Esophagus squamous epithelium (tissue), 5 donors: ENCODE results near the gene SIGLEC12. TPM values are rescaled to one million over a fixed set of nuclear protein-coding genes. Genes with fewer than 3 reads are reported as not detected.
A peak's percentile ranks its signal among the peaks of the same experiment; 100 is the strongest.

Experiments
- DNase-seq: peaks from one replicate; lab custom pipeline; 2025; lab: John Stamatoyannopoulos, UW
- H3K27ac ChIP-seq, 4 donors: fragments of 200-600 bp; sonication (generic); one replicate each; pipeline ENCODE4 v1.5.1; 2016 to 2019; ENCODE audit warnings: mild to moderate bottlenecking in 1 of 4
- H3K27me3 ChIP-seq, 4 donors: fragments of 200-600 bp; sonication (generic); 1 replicate in 3 of 4; 2 replicates in 1 of 4; pipeline versions ENCODE4 v1.5.1 to v1.6.0; 2017 to 2021; ENCODE audit warnings: antibody characterized with exemption in 1 of 4
- H3K36me3 ChIP-seq, 3 donors: fragments of 200-600 bp; sonication (generic); one replicate each; pipeline ENCODE4 v1.5.1; 2016 to 2019
- H3K4me1 ChIP-seq, 3 donors: fragments of 200-600 bp; sonication (generic); one replicate each; pipeline ENCODE4 v1.5.1; 2017 to 2019
- H3K4me3 ChIP-seq, 4 donors: fragments of 200-600 bp; sonication (generic); 1 replicate in 3 of 4; 2 replicates in 1 of 4; pipeline ENCODE4 v1.5.1; 2016 to 2019; ENCODE audit warnings: mild to moderate bottlenecking in 2 of 4, moderate library complexity in 1 of 4
- H3K9me3 ChIP-seq, 3 donors: fragments of 200-600 bp; sonication (generic); one replicate each; pipeline ENCODE4 v1.5.1; 2016 to 2019
- POLR2A ChIP-seq, 4 donors: fragments of 450-650 bp; IDR thresholded peaks; one replicate each; pipeline ENCODE4 v1.6.1; 2017; ENCODE audit warnings: antibody characterized with exemption in 4 of 4, mild to moderate bottlenecking in 4 of 4, moderate library complexity in 3 of 4
- WGBS, 2 donors: methylation state at CpG; one replicate each; pipeline ENCODE4 v1.1.5; 2018; 5-methylcytosine and 5-hydroxymethylcytosine counted together
- intact Hi-C: fragments of 100-400 bp; cut with DNase I; formaldehyde crosslinking; loops from one replicate; pipeline ENCODE4 v1.15.0; 2022
- total RNA-seq, 4 donors: library from RNA; depleted of rRNA; stranded (reverse); fragments of >200 nt; gene quantifications; one replicate each; pipeline ENCODE4 v1.1.0, GENCODE V29; 2016
- TF ChIP-seq, protein P1 (sequence below), 6 experiments: fragments of 450-650 bp in 4 of 6; fragments of 200-600 bp in 2 of 6; sonication (generic) in 2 of 6; IDR thresholded peaks; one replicate each; pipeline ENCODE4 v1.5.1; 2016 to 2019; ENCODE audit warnings: antibody characterized with exemption in 6 of 6, mild to moderate bottlenecking in 4 of 6, moderate library complexity in 4 of 6
- donor health status: DM: yes; HTN: yes; CAD: no.

Gene SIGLEC12
- total RNA-seq, 4 donors from 2014 or later = 0.22 to 0.91 TPM; not detected in 2

DNA sequence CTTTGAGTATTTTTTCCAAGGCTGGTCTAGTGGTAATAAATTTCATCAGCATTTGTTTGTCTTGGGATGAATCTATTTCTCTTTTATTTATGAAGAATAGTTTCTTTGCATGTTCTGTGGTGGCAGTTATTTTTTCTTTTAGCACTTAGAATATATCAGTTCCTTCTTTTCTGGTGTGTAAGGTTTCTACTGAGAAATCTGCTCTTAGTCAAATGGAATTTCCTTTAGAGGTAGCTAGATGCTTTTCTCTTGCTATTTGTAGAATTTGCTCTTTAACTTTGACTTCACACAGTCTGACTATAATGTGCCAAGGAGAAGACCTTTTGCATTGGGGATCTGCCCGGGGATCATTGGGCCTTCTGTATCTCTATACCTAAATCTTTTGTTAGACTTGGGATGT lies 33.9 kb upstream of the SIGLEC12 start:
- TF ChIP-seq POLR2A (IDR thresholded peaks at IDR 0.05) = no peak
- TF ChIP-seq, protein P1, sequence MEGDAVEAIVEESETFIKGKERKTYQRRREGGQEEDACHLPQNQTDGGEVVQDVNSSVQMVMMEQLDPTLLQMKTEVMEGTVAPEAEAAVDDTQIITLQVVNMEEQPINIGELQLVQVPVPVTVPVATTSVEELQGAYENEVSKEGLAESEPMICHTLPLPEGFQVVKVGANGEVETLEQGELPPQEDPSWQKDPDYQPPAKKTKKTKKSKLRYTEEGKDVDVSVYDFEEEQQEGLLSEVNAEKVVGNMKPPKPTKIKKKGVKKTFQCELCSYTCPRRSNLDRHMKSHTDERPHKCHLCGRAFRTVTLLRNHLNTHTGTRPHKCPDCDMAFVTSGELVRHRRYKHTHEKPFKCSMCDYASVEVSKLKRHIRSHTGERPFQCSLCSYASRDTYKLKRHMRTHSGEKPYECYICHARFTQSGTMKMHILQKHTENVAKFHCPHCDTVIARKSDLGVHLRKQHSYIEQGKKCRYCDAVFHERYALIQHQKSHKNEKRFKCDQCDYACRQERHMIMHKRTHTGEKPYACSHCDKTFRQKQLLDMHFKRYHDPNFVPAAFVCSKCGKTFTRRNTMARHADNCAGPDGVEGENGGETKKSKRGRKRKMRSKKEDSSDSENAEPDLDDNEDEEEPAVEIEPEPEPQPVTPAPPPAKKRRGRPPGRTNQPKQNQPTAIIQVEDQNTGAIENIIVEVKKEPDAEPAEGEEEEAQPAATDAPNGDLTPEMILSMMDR (IDR thresholded peaks at IDR 0.05) = no peak
- no peak for DNase-seq
- Histone ChIP-seq H3K4me3 (no peak overlapping the region), H3K27me3 (peaks cover 0 to 43% (median 0%) of the 10 kb centered on the region in 4 donors), H3K36me3 (no peaks in the 10 kb centered on the region), H3K9me3 (no peaks in the 10 kb centered on the region), H3K4me1 (no peaks in the 10 kb centered on the region), H3K27ac (no peak overlapping the region)
- intact Hi-C loops = no loop called here
- WGBS, 2 donors = 41 to 80% methylated on average over 1 of the region's 1 CpG

DNA sequence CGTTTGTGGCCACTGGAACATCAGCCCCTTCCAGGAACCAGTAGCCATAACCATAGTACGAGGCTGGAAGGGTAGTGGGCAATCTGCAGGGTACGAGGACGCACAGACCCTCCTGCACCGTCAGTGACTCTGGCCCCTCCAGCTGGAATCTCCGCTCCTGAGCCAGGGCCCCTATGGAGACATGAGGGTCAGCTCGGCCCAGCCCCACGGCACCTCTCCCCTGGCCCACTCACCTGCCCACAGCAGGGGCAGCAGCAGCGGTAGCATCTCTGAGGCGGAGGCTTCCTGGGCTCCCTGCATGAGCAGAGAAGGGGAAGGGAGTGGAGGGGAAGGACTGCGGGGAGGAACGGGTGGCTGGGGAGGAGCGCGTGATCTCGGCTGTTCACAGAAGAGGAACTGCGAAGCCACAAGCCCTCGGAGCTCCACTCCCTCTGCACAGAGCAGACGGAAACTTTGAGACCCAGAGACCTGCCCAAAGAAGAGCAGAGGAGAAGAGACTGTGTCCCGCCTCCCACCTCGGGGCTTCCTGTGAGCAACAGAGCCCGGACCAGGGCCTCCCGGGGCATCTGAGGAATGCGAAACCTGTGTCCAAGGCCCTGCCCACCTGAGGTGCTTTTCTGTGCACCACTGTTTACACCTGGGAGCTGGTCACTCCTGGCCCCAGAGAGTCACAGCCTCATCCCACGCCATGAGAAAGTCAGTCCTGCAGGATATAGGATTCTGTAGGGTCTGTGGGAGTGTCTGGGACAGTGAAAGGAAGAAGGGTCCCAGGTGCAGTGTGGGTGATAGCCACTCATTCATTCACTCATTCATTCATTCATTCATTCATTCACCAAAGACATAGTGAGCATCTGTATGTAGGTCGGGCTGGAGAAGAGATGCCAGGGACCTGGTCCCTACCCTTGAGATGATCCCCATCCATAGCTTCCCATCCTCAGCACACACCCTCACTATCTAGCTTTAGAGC lies 30.0 kb upstream of the SIGLEC12 start, which contains the start of gene SIGLEC6:
TSS of gene SIGLEC6 (minus strand) at position 322 of the 967 bp plus-strand sequence. CDS start at position 300, 22 bp downstream.
- H3K27ac ChIP-seq = no peak within 1 kb of the TSS
- H3K4me1 ChIP-seq = no peaks in the 10 kb centered on the region
- no peaks in the 10 kb centered on the region for H3K9me3 ChIP-seq
- H3K27me3 ChIP-seq = peaks cover 0 to 37% (median 0%) of the 10 kb centered on the region in 4 donors
- peak; percentile 32 for DNase-seq
- TF ChIP-seq POLR2A (IDR thresholded peaks at IDR 0.05) = no peak
- TF ChIP-seq, protein P1 (IDR thresholded peaks at IDR 0.05) = no peak
- intact Hi-C loops = no loop called here
- no peaks in the 10 kb centered on the region for H3K36me3 ChIP-seq
- H3K4me3 ChIP-seq = peak within 1 kb of the TSS in 1 of 4 donors; percentile 9
- WGBS, 2 donors = 20 to 69% methylated on average over 7 to 15 of the region's 25 CpGs

DNA sequence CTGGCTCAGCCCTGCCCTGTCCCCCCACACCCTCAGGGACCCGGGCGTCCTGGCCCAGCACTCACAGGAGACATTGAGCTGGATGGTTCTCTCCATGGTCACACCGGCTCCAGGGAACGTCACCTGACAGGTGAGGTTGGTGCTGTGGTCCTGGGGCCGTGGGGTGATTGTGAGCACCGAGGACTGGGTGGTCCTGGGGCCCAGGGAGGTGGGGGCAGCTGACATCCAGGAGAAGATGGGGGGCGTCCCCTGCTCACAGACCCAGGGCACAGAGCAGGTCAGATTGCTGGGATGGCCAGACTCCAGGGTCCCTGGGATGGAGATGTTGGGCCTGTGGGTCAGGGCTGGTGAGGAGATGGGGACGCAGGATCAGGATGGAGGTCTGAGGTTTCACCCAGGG lies 29.0 kb upstream of the SIGLEC12 start:
- H3K27ac ChIP-seq = no peak overlapping the region
- H3K36me3 ChIP-seq = no peaks in the 10 kb centered on the region

DNA sequence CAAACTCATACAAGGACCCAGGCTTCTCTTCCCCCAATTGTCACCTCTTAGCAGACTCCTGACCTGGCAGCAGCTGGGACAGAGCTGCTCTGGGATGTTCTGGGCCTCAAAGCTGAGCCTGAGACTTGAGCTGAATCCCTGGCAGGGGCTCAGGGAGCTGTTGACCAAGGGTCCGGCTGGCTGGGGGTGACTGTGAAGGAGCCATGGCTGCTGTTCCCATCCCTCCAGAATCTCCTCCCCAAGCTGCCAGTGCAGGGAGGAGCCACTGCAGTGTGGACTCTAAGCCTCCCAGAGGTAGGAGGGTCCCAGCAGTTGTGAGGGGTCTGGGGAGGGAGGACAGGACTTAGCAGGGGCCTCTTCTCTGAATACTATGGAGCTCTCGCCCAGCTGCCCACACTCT lies 27.7 kb upstream of the SIGLEC12 start:
- Histone ChIP-seq H3K27ac (no peak overlapping the region), H3K27me3 (peaks cover 0 to 43% (median 0%) of the 10 kb centered on the region in 4 donors), H3K4me1 (no peaks in the 10 kb centered on the region), H3K36me3 (no peaks in the 10 kb centered on the region), H3K9me3 (no peaks in the 10 kb centered on the region), H3K4me3 (no peak overlapping the region)
- DNase-seq = no peak
- no peak for TF ChIP-seq POLR2A (IDR thresholded peaks at IDR 0.05)
- TF ChIP-seq, protein P1 (IDR thresholded peaks at IDR 0.05) = no peak
- 40 to 63% methylated on average over 1 of the region's 2 CpGs for WGBS, 2 donors
- intact Hi-C loops = no loop called here

More for the DNA sequence above, 29.0 kb upstream of the SIGLEC12 start:
- peak overlapping the region in 1 of 4 donors; percentile 9 for H3K4me3 ChIP-seq
- DNase-seq = no peak
- peaks cover 0 to 39% (median 0%) of the 10 kb centered on the region in 4 donors for H3K27me3 ChIP-seq
- H3K9me3 ChIP-seq = no peaks in the 10 kb centered on the region
- intact Hi-C loops = no loop called here
- no peaks in the 10 kb centered on the region for H3K4me1 ChIP-seq
- no peak for TF ChIP-seq POLR2A (IDR thresholded peaks at IDR 0.05)
- TF ChIP-seq, protein P1 (IDR thresholded peaks at IDR 0.05) = no peak
- WGBS, 2 donors = 60% methylated on average over 1 of the region's 8 CpGs; no CpG with 5 or more reads in 1 of the 2 donors

DNA sequence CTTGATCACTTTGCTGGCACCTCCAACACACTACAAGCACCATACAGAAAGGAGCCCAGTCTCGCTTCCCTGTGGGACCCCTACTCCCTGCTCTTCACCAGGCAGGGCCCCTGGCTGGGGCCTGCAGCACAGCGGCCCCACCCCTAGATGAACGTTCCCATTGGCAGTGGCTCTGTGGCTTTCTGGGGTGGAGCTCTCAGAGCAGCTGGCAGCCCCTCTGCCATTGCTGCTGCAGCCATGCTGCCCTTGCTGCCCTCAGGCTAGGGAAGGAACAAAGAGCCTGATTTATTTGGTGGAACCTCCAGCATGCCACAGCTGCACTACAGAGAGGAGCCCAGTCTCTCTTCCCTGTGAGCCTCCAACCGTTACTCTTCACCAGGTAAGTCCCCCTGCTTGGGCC lies 24.1 kb upstream of the SIGLEC12 start:
- no peak for DNase-seq
- intact Hi-C loops = no loop called here
- no peak overlapping the region for H3K27ac ChIP-seq
- WGBS, 2 donors = 37 to 80% methylated on average over 1 to 3 of the region's 4 CpGs
- peaks cover 0 to 26% (median 0%) of the 10 kb centered on the region in 4 donors for H3K27me3 ChIP-seq
- no peaks in the 10 kb centered on the region for H3K4me1 ChIP-seq
- no peak overlapping the region for H3K4me3 ChIP-seq
- no peaks in the 10 kb centered on the region for H3K9me3 ChIP-seq
- TF ChIP-seq, protein P1 (IDR thresholded peaks at IDR 0.05) = no peak
- TF ChIP-seq POLR2A (IDR thresholded peaks at IDR 0.05) = no peak
- H3K36me3 ChIP-seq = no peaks in the 10 kb centered on the region
